ENCODE data around the gene ABCA3.

DNA sequence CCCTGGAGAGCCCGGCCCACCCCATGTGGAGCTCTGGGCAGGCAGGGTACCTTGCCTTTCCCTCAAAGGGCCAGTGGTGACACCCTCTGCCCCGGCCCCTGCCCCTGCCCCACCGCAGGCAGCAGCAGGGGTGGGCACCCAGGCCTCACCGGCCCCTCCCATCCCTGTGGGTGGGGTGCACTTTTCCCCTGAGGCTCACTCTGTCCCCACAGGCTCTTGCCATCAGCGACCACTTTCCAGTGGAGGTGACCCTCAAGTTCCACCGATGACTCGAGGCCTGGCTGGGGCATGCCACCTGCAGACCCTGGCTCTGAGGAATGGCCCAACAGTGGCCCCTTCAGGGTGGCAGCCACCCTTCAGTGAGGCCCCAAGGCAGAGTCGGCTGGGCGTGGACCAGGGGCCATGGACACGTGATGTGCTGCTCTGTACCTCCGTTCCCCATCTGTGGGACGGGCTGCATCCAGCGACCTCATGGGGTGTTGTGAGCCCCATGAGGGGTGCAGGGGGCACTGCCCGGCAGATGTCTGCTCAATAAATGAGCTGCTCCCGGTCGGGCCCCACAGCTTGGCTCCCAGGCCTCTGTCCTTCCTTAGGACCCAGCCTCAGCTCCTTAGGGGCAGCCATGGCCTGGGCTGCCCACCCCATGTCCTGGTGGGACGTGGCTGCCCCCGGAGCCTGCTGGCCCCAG, 102.2 kb downstream of the ABCA3 start:
- TF ChIP-seq, protein P1, sequence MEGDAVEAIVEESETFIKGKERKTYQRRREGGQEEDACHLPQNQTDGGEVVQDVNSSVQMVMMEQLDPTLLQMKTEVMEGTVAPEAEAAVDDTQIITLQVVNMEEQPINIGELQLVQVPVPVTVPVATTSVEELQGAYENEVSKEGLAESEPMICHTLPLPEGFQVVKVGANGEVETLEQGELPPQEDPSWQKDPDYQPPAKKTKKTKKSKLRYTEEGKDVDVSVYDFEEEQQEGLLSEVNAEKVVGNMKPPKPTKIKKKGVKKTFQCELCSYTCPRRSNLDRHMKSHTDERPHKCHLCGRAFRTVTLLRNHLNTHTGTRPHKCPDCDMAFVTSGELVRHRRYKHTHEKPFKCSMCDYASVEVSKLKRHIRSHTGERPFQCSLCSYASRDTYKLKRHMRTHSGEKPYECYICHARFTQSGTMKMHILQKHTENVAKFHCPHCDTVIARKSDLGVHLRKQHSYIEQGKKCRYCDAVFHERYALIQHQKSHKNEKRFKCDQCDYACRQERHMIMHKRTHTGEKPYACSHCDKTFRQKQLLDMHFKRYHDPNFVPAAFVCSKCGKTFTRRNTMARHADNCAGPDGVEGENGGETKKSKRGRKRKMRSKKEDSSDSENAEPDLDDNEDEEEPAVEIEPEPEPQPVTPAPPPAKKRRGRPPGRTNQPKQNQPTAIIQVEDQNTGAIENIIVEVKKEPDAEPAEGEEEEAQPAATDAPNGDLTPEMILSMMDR (conservative IDR thresholded peaks at IDR 0.05; ENCODE audit: low read depth, low read length) = no peak
- no peak for TF ChIP-seq EZH2 (IDR thresholded peaks at IDR 0.05; ENCODE audit: borderline replicate concordance, low read depth, low read length, poor library complexity, severe bottlenecking)
